ENCODE measurements around the gene CD27.
"Not testable (repeated sequence)": the region's sequence is repeated elsewhere in the genome, so short reads cannot be mapped to it uniquely, and the experiment has no call there.

The CD27 gene

GRCh38 chr12:6489449-6489848 is 44.7 kb downstream of the CD27 start:
- no peak for TF ChIP-seq CTCF (IDR thresholded peaks at IDR 0.05; ENCODE audit: control insufficient read depth, insufficient read depth, low read depth, low read length, missing control alignments)
- no peak for DNase-seq (ENCODE audit: low read depth)
- no peak overlapping the region for H3K4me3 ChIP-seq (ENCODE audit: control insufficient read depth, low read depth, low read length)

GRCh38 chr12:6490673-6491072 is 45.9 kb downstream of the CD27 start:
- H3K4me3 ChIP-seq (ENCODE audit: control insufficient read depth, low read depth, low read length); DNase-seq (ENCODE audit: low read depth): not testable (repeated sequence)

GRCh38 chr12:6492838-6493496 is 48.2 kb downstream of the CD27 start, which contains the start of gene MRPL51:
Gene MRPL51, minus strand, starts transcription at chr12:6493262. Its CDS starts 126 bp downstream, at chr12:6493136.
- peak; percentile 66 for DNase-seq (ENCODE audit: low read depth)
- TF ChIP-seq CTCF (IDR thresholded peaks at IDR 0.05; ENCODE audit: control insufficient read depth, insufficient read depth, low read depth, low read length, missing control alignments), result no peak
- H3K4me3 ChIP-seq (ENCODE audit: control insufficient read depth, low read depth, low read length), result peak within 1 kb of the TSS; percentile 81

- TF ChIP-seq CTCF (IDR thresholded peaks at IDR 0.05; ENCODE audit: control insufficient read depth, insufficient read depth, low read depth, low read length, missing control alignments), result no peak
- peak; percentile 74 for DNase-seq (ENCODE audit: low read depth)
- peak within 1 kb of the TSS; percentile 81 for H3K4me3 ChIP-seq (ENCODE audit: control insufficient read depth, low read depth, low read length)
Measured at GRCh38 chr12:6493497-6494257, 48.9 kb downstream of the CD27 start, which contains the start of gene NCAPD2. Gene NCAPD2, plus strand, starts transcription at chr12:6494102. Its CDS starts 997 bp downstream, at chr12:6495099.

- DNase-seq (ENCODE audit: low read depth), result no peak
- H3K4me3 ChIP-seq (ENCODE audit: control insufficient read depth, low read depth, low read length), result peak overlapping the region; percentile 53
- no peak for TF ChIP-seq CTCF (IDR thresholded peaks at IDR 0.05; ENCODE audit: control insufficient read depth, insufficient read depth, low read depth, low read length, missing control alignments)
Measured at GRCh38 chr12:6494258-6494743, 49.5 kb downstream of the CD27 start.

- no peak for TF ChIP-seq CTCF (IDR thresholded peaks at IDR 0.05; ENCODE audit: control insufficient read depth, insufficient read depth, low read depth, low read length, missing control alignments)
- peak overlapping the region; percentile 53 for H3K4me3 ChIP-seq (ENCODE audit: control insufficient read depth, low read depth, low read length)
- no peak for DNase-seq (ENCODE audit: low read depth)
Measured at GRCh38 chr12:6494968-6495367, 50.2 kb downstream of the CD27 start.

- H3K4me3 ChIP-seq (ENCODE audit: control insufficient read depth, low read depth, low read length); DNase-seq (ENCODE audit: low read depth): not testable (repeated sequence)
Measured at GRCh38 chr12:6497291-6497690, 52.5 kb downstream of the CD27 start.
